HAP-1 (cell line): ENCODE data around the gene CYP1B1.
A peak's percentile ranks its signal among the peaks of the same experiment; 100 is the strongest.
"Not testable (repeated sequence)": the region's sequence is repeated elsewhere in the genome, so short reads cannot be mapped to it uniquely, and the experiment has no call there.

Source experiments
- DNase-seq, 2 experiments: peaks; one replicate each; pipeline ENCODE4 v3.0.0-alpha.2; 2016 to 2020; ENCODE audit warnings: low spot score in 2 of 2
- H3K27me3 ChIP-seq: fragments of 250-450 bp; sonication (Bioruptor Pico); 2 replicates; pipeline ENCODE4 v1.5.1; 2020; ENCODE audit warnings: low read depth, mild to moderate bottlenecking, moderate library complexity
- H3K36me3 ChIP-seq: fragments of 250-450 bp; sonication (Bioruptor Pico); replicated peaks from 2 replicates; pipeline ENCODE4 v1.5.1; 2020; ENCODE audit warnings: mild to moderate bottlenecking
- H3K4me1 ChIP-seq: fragments of 250-450 bp; sonication (Bioruptor Pico); 2 replicates; pipeline ENCODE4 v1.5.1; 2020; ENCODE audit warnings: mild to moderate bottlenecking
- H3K4me3 ChIP-seq: fragments of 250-450 bp; sonication (Bioruptor Pico); 2 replicates; pipeline ENCODE4 v1.5.1; 2020; ENCODE audit warnings: mild to moderate bottlenecking, moderate library complexity
- H3K9me3 ChIP-seq: fragments of 250-450 bp; sonication (Bioruptor Pico); 2 replicates; pipeline ENCODE4 v1.5.1; 2020; ENCODE audit warnings: mild to moderate bottlenecking, moderate library complexity
- in situ Hi-C: fragments of 300-500 bp; cut with MboI; formaldehyde crosslinking; loops from 3 replicates; pipeline ENCODE4 v1.14.3; 2020; ENCODE audit warnings: low sequenced_read_pairs, inconsistent platforms, mixed read lengths

CYP1B1 gene

GRCh38 chr2:38075507-38076151, at the start of gene CYP1B1:
Gene CYP1B1, minus strand, starts transcription at chr2:38076151. Its CDS starts 763 bp downstream, at chr2:38075388.
- no peak for DNase-seq
- in situ Hi-C loops = no loop called here
- Histone ChIP-seq H3K36me3 (no peaks in the 10 kb centered on the region), H3K4me1 (no peaks in the 10 kb centered on the region; the same call in 1 of the 2 replicates), H3K4me3 (peak within 1 kb of the TSS; percentile 26), H3K27me3 (peaks cover 48% of the 10 kb centered on the region), H3K9me3 (no peaks in the 10 kb centered on the region)

- in situ Hi-C loops = no loop called here
Observed at GRCh38 chr2:38125007-38125406, 49.1 kb upstream of the CYP1B1 start.

GRCh38 chr2:38123911-38124310, 48.0 kb upstream of the CYP1B1 start:
- H3K4me3 ChIP-seq = no peak overlapping the region
- H3K27me3 ChIP-seq = peaks cover 3% of the 10 kb centered on the region; the same call in 1 of the 2 replicates
- DNase-seq = no peak
- in situ Hi-C loops = no loop called here
- no peaks in the 10 kb centered on the region for H3K36me3 ChIP-seq
- peaks cover 2% of the 10 kb centered on the region; the same call in 1 of the 2 replicates for H3K9me3 ChIP-seq
- H3K4me1 ChIP-seq = no peaks in the 10 kb centered on the region

More at GRCh38 chr2:38125007-38125406, 49.1 kb upstream of the CYP1B1 start:
- no peak for DNase-seq
- Histone ChIP-seq H3K36me3 (no peaks in the 10 kb centered on the region), H3K27me3 (peaks cover 3% of the 10 kb centered on the region; the same call in 1 of the 2 replicates), H3K9me3 (peaks cover 2% of the 10 kb centered on the region; the same call in 1 of the 2 replicates), H3K4me3 (no peak overlapping the region), H3K4me1 (no peaks in the 10 kb centered on the region)

- DNase-seq = no peak
- in situ Hi-C loops = no loop called here
- no peak overlapping the region for H3K4me3 ChIP-seq
Observed at GRCh38 chr2:38122344-38122743, 46.4 kb upstream of the CYP1B1 start.

GRCh38 chr2:38121481-38121880, 45.5 kb upstream of the CYP1B1 start:
- Histone ChIP-seq H3K4me3 (no peak overlapping the region), H3K4me1 (no peaks in the 10 kb centered on the region), H3K36me3 (no peaks in the 10 kb centered on the region), H3K9me3 (no peaks in the 10 kb centered on the region), H3K27me3 (peaks cover 3% of the 10 kb centered on the region; the same call in 1 of the 2 replicates)
- in situ Hi-C loops = no loop called here
- DNase-seq = no peak

More at GRCh38 chr2:38122344-38122743, 46.4 kb upstream of the CYP1B1 start:
- H3K9me3 ChIP-seq = no peaks in the 10 kb centered on the region; the same call in 1 of the 2 replicates
- H3K4me1 ChIP-seq = no peaks in the 10 kb centered on the region
- H3K36me3 ChIP-seq = no peaks in the 10 kb centered on the region
- H3K27me3 ChIP-seq = peaks cover 3% of the 10 kb centered on the region; the same call in 1 of the 2 replicates

- H3K9me3 ChIP-seq = no peaks in the 10 kb centered on the region
- in situ Hi-C loops = no loop called here
- H3K4me1 ChIP-seq = no peaks in the 10 kb centered on the region
- no peaks in the 10 kb centered on the region for H3K36me3 ChIP-seq
- DNase-seq = no peak
- peaks cover 3% of the 10 kb centered on the region; the same call in 1 of the 2 replicates for H3K27me3 ChIP-seq
- H3K4me3 ChIP-seq = no peak overlapping the region
Observed at GRCh38 chr2:38120829-38121228, 44.9 kb upstream of the CYP1B1 start.

GRCh38 chr2:38120264-38120592, 44.3 kb upstream of the CYP1B1 start:
- Histone ChIP-seq H3K4me3 (no peak overlapping the region), H3K4me1 (no peaks in the 10 kb centered on the region), H3K27me3 (peaks cover 3% of the 10 kb centered on the region; the same call in 1 of the 2 replicates), H3K9me3 (no peaks in the 10 kb centered on the region), H3K36me3 (no peaks in the 10 kb centered on the region)
- DNase-seq = no peak
- in situ Hi-C loops = no loop called here

GRCh38 chr2:38116762-38117161, 40.8 kb upstream of the CYP1B1 start:
- in situ Hi-C loops = no loop called here

GRCh38 chr2:38115216-38116032, 39.5 kb upstream of the CYP1B1 start:
- in situ Hi-C loops = no loop called here
- H3K27me3 ChIP-seq = 0 out of 2 replicates have a peak, but pooled peaks cover under 1% of the 10 kb centered on the region
- peak; percentile 47 to 91 for DNase-seq
- peaks cover 13% of the 10 kb centered on the region for H3K4me1 ChIP-seq
- H3K9me3 ChIP-seq = no peaks in the 10 kb centered on the region
- H3K4me3 ChIP-seq = no peak overlapping the region
- H3K36me3 ChIP-seq = no peaks in the 10 kb centered on the region

More at GRCh38 chr2:38116762-38117161, 40.8 kb upstream of the CYP1B1 start:
- Histone ChIP-seq H3K9me3 (no peaks in the 10 kb centered on the region), H3K36me3 (no peaks in the 10 kb centered on the region), H3K4me3 (no peak overlapping the region), H3K4me1 (peaks cover 13% of the 10 kb centered on the region), H3K27me3 (peaks cover 3% of the 10 kb centered on the region; the same call in 1 of the 2 replicates)
- no peak for DNase-seq

- Histone ChIP-seq H3K27me3 (no peaks in the 10 kb centered on the region), H3K9me3 (no peaks in the 10 kb centered on the region), H3K4me1 (peaks cover 13% of the 10 kb centered on the region), H3K4me3 (no peak overlapping the region), H3K36me3 (no peaks in the 10 kb centered on the region)
- in situ Hi-C loops = no loop called here
- DNase-seq = peak; percentile 27 to 68
Observed at GRCh38 chr2:38113981-38114708, 38.2 kb upstream of the CYP1B1 start.

GRCh38 chr2:38113051-38113450, 37.1 kb upstream of the CYP1B1 start:
- H3K27me3 ChIP-seq = no peaks in the 10 kb centered on the region
- in situ Hi-C loops = no loop called here
- no peak for DNase-seq

GRCh38 chr2:38111350-38111749, 35.4 kb upstream of the CYP1B1 start:
- in situ Hi-C loops, DNase-seq, H3K27me3 ChIP-seq, H3K9me3 ChIP-seq, H3K4me3 ChIP-seq, H3K36me3 ChIP-seq: not testable (repeated sequence)
- H3K4me1 ChIP-seq = peaks cover 13% of the 10 kb centered on the region

More at GRCh38 chr2:38113051-38113450, 37.1 kb upstream of the CYP1B1 start:
- Histone ChIP-seq H3K36me3 (no peaks in the 10 kb centered on the region), H3K9me3 (no peaks in the 10 kb centered on the region), H3K4me3 (no peak overlapping the region), H3K4me1 (peaks cover 13% of the 10 kb centered on the region)

GRCh38 chr2:38109732-38110181, 33.8 kb upstream of the CYP1B1 start:
- Histone ChIP-seq H3K36me3 (no peaks in the 10 kb centered on the region), H3K27me3 (no peaks in the 10 kb centered on the region), H3K9me3 (no peaks in the 10 kb centered on the region; the same call in 1 of the 2 replicates), H3K4me1 (peaks cover 13% of the 10 kb centered on the region), H3K4me3 (no peak overlapping the region)
- in situ Hi-C loops = no loop called here
- no peak for DNase-seq
